Measurements from ENCODE around the gene LRRTM3. TPM values are rescaled to one million over a fixed set of nuclear protein-coding genes. Genes with fewer than 3 reads are reported as not detected.

Gene LRRTM3
- total RNA-seq, 6 experiments from 2014 or later = not detected

- ATAC-seq = no peak
- Histone ChIP-seq H3K4me1 (no peaks in the 10 kb centered on the region), H3K36me3 (no peaks in the 10 kb centered on the region), H3K9me3 (no peaks in the 10 kb centered on the region), H3K27me3 (no peaks in the 10 kb centered on the region), H3K27ac (no peak overlapping the region), H3K4me3 (no peak overlapping the region)
- TF ChIP-seq CTCF (IDR thresholded peaks at IDR 0.05) (no peak), POLR2A (IDR thresholded peaks at IDR 0.05) (no peak)
- DNase-seq = no peak
- intact Hi-C loops (cut with DNase I) = no loop called here
- 72% methylated on average over 3 of the region's 3 CpGs for WGBS (ENCODE audit: insufficient coverage, low coverage, low lambda C conversion rate, missing lambda C conversion rate)
Observed at GRCh38 chr10:67100951-67101350, 175.1 kb downstream of the LRRTM3 start.

- no peak overlapping the region for H3K27ac ChIP-seq
- H3K36me3 ChIP-seq = no peaks in the 10 kb centered on the region
- no peak overlapping the region for H3K4me3 ChIP-seq
- TF ChIP-seq POLR2A (IDR thresholded peaks at IDR 0.05) = no peak
- no peak for TF ChIP-seq CTCF (IDR thresholded peaks at IDR 0.05)
- intact Hi-C loops (cut with DNase I) = no loop called here
- no peaks in the 10 kb centered on the region for H3K9me3 ChIP-seq
- ATAC-seq = no peak
- H3K4me1 ChIP-seq = no peaks in the 10 kb centered on the region
- H3K27me3 ChIP-seq = no peaks in the 10 kb centered on the region
- WGBS (ENCODE audit: insufficient coverage, low coverage, low lambda C conversion rate, missing lambda C conversion rate) = 51% methylated on average over 3 of the region's 3 CpGs
- DNase-seq = peak in 1 of 3 donors; percentile 30
Observed at GRCh38 chr10:67107670-67108069, 181.8 kb downstream of the LRRTM3 start.

- DNase-seq (no peak), ATAC-seq (no peak)
- Histone ChIP-seq H3K36me3 (no peaks in the 10 kb centered on the region), H3K27ac (no peak overlapping the region), H3K27me3 (no peaks in the 10 kb centered on the region), H3K9me3 (no peaks in the 10 kb centered on the region), H3K4me3 (no peak overlapping the region), H3K4me1 (no peaks in the 10 kb centered on the region)
- TF ChIP-seq POLR2A (IDR thresholded peaks at IDR 0.05) (no peak), CTCF (IDR thresholded peaks at IDR 0.05) (no peak)
- intact Hi-C loops (cut with DNase I) = no loop called here
Observed at GRCh38 chr10:67110286-67110685, 184.4 kb downstream of the LRRTM3 start.

- H3K4me1 ChIP-seq = no peaks in the 10 kb centered on the region
- no peak for TF ChIP-seq POLR2A (IDR thresholded peaks at IDR 0.05)
- no peak for TF ChIP-seq CTCF (IDR thresholded peaks at IDR 0.05)
- 54% methylated on average over 1 of the region's 1 CpG for WGBS (ENCODE audit: insufficient coverage, low coverage, low lambda C conversion rate, missing lambda C conversion rate)
- no peak overlapping the region for H3K4me3 ChIP-seq
- no peaks in the 10 kb centered on the region for H3K36me3 ChIP-seq
- H3K27ac ChIP-seq = no peak overlapping the region
- no peaks in the 10 kb centered on the region for H3K27me3 ChIP-seq
- DNase-seq (no peak), ATAC-seq (no peak)
- intact Hi-C loops (cut with DNase I) = no loop called here
- H3K9me3 ChIP-seq = no peaks in the 10 kb centered on the region
Observed at GRCh38 chr10:67112765-67113164, 186.9 kb downstream of the LRRTM3 start.

- no peak overlapping the region for H3K4me3 ChIP-seq
- H3K9me3 ChIP-seq = no peaks in the 10 kb centered on the region
- peaks cover 0 to 6% (median 0%) of the 10 kb centered on the region in 4 donors for H3K4me1 ChIP-seq
- WGBS (ENCODE audit: insufficient coverage, low coverage, low lambda C conversion rate, missing lambda C conversion rate) = 17% methylated on average over 2 of the region's 2 CpGs
- no peak overlapping the region for H3K27ac ChIP-seq
- no peaks in the 10 kb centered on the region for H3K27me3 ChIP-seq
- peak; percentile 97 to 99 (median 99) for ATAC-seq
- intact Hi-C loops (cut with DNase I) = no loop called here
- DNase-seq = no peak
- H3K36me3 ChIP-seq = no peaks in the 10 kb centered on the region
- TF ChIP-seq POLR2A (IDR thresholded peaks at IDR 0.05) (no peak), CTCF (IDR thresholded peaks at IDR 0.05) (no peak)
Observed at GRCh38 chr10:67114945-67115344, 189.1 kb downstream of the LRRTM3 start.
